GM19455 (cell line): Measurements from ENCODE around the gene CDH11.

ENCODE experiments used
- ATAC-seq: cut with Tn5 transposase; IDR thresholded peaks from one replicate; pipeline ENCODE4 v1.9.1; 2021; ENCODE audit not compliant: unreplicated experiment

CDH11 gene

DNA sequence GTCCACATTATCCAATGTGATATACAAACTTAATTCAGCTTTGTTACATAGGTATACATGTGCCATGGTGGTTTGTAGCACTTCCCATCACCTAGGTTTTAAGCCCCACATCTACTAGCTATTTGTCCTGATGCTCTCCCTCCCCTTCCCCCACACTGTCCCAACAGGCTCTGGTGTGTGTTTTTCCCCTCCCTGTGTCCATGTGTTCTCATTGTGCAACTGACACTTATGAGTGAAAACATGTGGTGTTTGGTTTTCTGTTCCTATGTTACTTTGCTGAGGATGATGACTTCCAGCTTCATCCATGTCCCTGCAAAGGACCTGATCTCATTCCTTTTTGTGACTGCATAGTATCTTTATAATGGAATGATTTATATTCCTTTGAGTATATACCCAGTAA, 196.7 kb downstream of the CDH11 start:
- ATAC-seq, result no peak

- no peak for ATAC-seq
Observed at GRCh38 chr16:64924086-64924485, 197.8 kb downstream of the CDH11 start.

- ATAC-seq, result no peak
Observed at GRCh38 chr16:64919929-64920607, 201.8 kb downstream of the CDH11 start.

DNA sequence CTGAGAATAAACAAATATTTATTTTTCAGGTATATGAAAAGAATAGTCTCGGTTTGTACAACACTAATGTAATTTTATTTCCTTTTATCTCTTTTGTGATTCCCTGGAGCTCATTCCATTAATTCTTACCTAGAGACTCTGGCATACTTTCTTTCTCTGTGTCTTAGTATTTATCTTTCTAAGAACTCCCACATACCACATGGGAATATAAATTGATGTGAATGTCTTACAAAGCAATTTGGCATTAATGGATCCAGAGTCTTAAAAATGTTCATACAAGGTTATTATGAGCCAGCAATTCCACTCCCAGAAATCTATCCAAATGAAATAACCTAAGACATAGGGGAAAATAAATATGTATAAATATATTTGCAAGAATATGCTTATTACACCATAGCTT, 202.7 kb downstream of the CDH11 start:
- ATAC-seq, result no peak

DNA sequence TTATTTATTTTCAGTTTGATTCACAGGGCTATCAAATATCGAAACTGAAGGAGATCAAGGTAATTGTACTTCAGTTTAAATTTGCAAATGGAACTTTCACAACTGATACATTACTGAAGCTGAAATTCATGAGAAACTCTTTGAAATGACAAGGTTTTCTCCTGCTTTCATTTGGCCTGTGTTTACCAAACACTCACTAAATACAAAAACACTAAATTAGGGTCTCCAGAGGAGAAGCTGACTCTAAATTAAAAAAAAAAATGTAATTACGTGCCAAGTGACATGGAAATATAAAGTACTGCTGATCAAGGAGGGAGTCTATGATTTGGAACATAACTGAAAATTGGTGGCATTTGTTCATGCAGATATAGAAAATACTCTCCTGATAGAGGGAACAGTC, 205.8 kb downstream of the CDH11 start:
- no peak for ATAC-seq

- ATAC-seq, result no peak
Observed at GRCh38 chr16:64910356-64910755, 211.5 kb downstream of the CDH11 start.

- ATAC-seq, result no peak
Observed at GRCh38 chr16:64907844-64908243, 214.0 kb downstream of the CDH11 start.

GRCh38 chr16:64903770-64904169, 218.1 kb downstream of the CDH11 start:
- ATAC-seq, result no peak

DNA sequence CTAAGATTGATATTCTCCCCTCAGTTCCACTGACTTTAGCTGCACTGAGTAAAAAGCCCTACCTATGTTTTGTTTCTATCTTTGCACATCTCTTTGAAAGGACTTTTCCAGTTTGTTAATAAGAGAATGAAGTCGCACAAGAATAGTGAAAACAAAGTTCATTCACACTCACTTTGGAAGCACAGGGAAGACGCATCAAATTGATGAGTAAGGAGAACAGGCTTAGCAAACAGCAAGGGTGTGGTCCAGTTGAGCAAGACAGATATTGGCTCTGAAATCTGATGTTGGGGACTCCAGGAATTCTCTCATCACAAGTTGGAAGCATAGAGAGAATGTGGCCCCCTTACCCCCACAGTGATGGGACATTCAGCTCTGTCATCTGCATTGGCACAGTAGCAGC, 221.3 kb downstream of the CDH11 start:
- ATAC-seq, result no peak

DNA sequence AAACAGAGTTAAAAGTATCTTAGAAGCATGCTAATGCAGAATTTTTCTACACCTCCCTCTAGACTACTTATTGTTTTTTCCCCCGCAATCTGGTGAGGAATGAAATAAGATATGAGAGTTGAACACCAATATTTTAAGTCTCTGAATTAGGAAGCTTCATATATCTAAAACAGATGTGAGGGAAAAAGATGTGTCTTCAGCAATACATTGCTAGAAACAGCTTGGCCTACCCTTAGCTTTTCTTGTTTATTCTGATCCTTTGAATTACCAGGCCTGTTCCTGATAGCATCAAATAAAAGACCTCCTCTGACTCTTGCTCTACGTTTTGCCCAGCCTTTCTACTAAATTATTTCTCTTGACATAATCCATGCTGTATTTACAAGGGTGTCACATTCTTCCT, 221.8 kb downstream of the CDH11 start:
- ATAC-seq, result no peak

GRCh38 chr16:64898159-64898558, 223.7 kb downstream of the CDH11 start:
- ATAC-seq, result no peak
